HCT116 (cell line): Measurements from ENCODE around the gene CCZ1. TPM values are rescaled to one million over a fixed set of nuclear protein-coding genes. Genes with fewer than 3 reads are reported as not detected.

ENCODE experiments used
- ATAC-seq: fragments of 200-7000 bp; cut with Tn5 transposase; 2 replicates; pipeline ENCODE4 v1.9.1; 2020; ENCODE audit warnings: mild to moderate bottlenecking, moderate library complexity
- BruUV-seq: library from RNA; stranded (reverse); fragments of 400-500 nt; replicated peaks from 2 replicates; lab custom pipeline; 2021; lab: Mats Ljungman, UMichigan
- CTCF ChIA-PET: fragments of 300-600 bp; sonication (Branson Sonifier 250); formaldehyde crosslinking; loops from one replicate; lab custom pipeline; 2021; ENCODE audit warnings: antibody characterized with exemption; lab: Charles Lee
- POLR2A ChIA-PET: fragments of 300-600, 350-600 bp; sonication (Branson Sonifier 250); formaldehyde crosslinking; loops from one replicate; lab custom pipeline; 2021; ENCODE audit warnings: antibody characterized with exemption; lab: Charles Lee
- RAD21 ChIA-PET, 2 experiments: fragments of 300-600 bp; sonication (Branson Sonifier 250); formaldehyde crosslinking; loops; one replicate each; lab custom pipeline; 2023; ENCODE audit warnings: low total read pairs in 2 of 2; ENCODE audit not compliant: uncharacterized antibody in 2 of 2, unreplicated experiment in 2 of 2, low non-redundant PET in 1 of 2; lab: Charles Lee
- DNase-seq: peaks from one replicate; pipeline ENCODE4 v3.0.0-alpha.2; 2010; ENCODE audit warnings: low read depth, low spot score
- H2AFZ ChIP-seq: fragments of 200-600 bp; shearing (Covaris generic), sonication (generic); 2 replicates; pipeline ENCODE4 v1.6.1; 2017; ENCODE audit warnings: low read depth, mixed run types, mixed read lengths, antibody characterized with exemption, low read length; ENCODE audit not compliant: poor library complexity, severe bottlenecking
- H3K27ac ChIP-seq: 2 replicates; pipeline ENCODE4 v1.5.1; 2012; ENCODE audit warnings: low read depth, low read length
- H3K27me3 ChIP-seq: fragments of 200-600 bp; sonication (generic); 2 replicates; pipeline ENCODE4 v1.6.1; 2016; ENCODE audit warnings: mixed run types, low read length, mixed read lengths; ENCODE audit not compliant: insufficient read depth
- H3K36me3 ChIP-seq, 2 experiments: fragments of 200-500 bp in 1 of 2; fragments of 200-600 bp in 1 of 2; sonication (Bioruptor generic) in 1 of 2; sonication (generic) in 1 of 2; 2 replicates each; pipeline versions ENCODE4 v1.5.1 to v1.6.1; 2014 to 2016; ENCODE audit warnings: low read length in 2 of 2, inconsistent platforms in 1 of 2, mixed read lengths in 1 of 2, mixed run types in 1 of 2; ENCODE audit not compliant: insufficient read depth in 2 of 2, control insufficient read depth in 1 of 2
- H3K4me1 ChIP-seq, 2 experiments: fragments of 200-600 bp in 1 of 2; sonication (generic) in 1 of 2; 2 replicates each; pipeline versions ENCODE4 v1.5.1 to v1.6.1; 2012 to 2017; ENCODE audit warnings: low read length in 2 of 2, inconsistent platforms in 1 of 2, mild to moderate bottlenecking in 1 of 2, mixed read lengths in 1 of 2, mixed run types in 1 of 2, moderate library complexity in 1 of 2; ENCODE audit not compliant: insufficient read depth in 2 of 2, control insufficient read depth in 1 of 2
- H3K4me2 ChIP-seq: fragments of 200-600 bp; sonication (generic); 2 replicates; pipeline ENCODE4 v1.6.1; 2017; ENCODE audit warnings: mixed run types, low read length, mixed read lengths
- H3K4me3 ChIP-seq, 2 experiments: fragments of 200-600 bp in 1 of 2; sonication (generic) in 1 of 2; replicated peaks in 1 of 2; 2 replicates each; pipeline ENCODE4 v1.5.1; 2011 to 2016; ENCODE audit warnings: low read length in 2 of 2, control low read depth in 1 of 2, low read depth in 1 of 2, mild to moderate bottlenecking in 1 of 2, mixed read lengths in 1 of 2, mixed run types in 1 of 2
- H3K79me2 ChIP-seq: fragments of 200-600 bp; sonication (generic); 2 replicates; pipeline ENCODE4 v1.6.1; 2017; ENCODE audit warnings: mild to moderate bottlenecking, mixed run types, low read length, moderate library complexity, mixed read lengths; ENCODE audit not compliant: insufficient read depth
- H3K9ac ChIP-seq: fragments of 200-600 bp; sonication (generic); 2 replicates; pipeline ENCODE4 v1.6.1; 2016; ENCODE audit warnings: low read length, mixed read lengths
- H3K9me2 ChIP-seq: fragments of 200-600 bp; sonication (generic), shearing (Covaris generic); 2 replicates; pipeline ENCODE4 v1.6.1; 2017; ENCODE audit warnings: mixed run types, mild to moderate bottlenecking, moderate library complexity; ENCODE audit not compliant: insufficient read depth
- H3K9me3 ChIP-seq, 2 experiments: fragments of 200-500 bp in 1 of 2; fragments of 200-600 bp in 1 of 2; sonication (Bioruptor generic) in 1 of 2; sonication (generic) in 1 of 2; 2 replicates each; pipeline ENCODE4 v1.6.1; 2014 to 2017; ENCODE audit warnings: low read length in 2 of 2, mixed read lengths in 2 of 2, inconsistent platforms in 1 of 2, low read depth in 1 of 2, mild to moderate bottlenecking in 1 of 2, mixed run types in 1 of 2, moderate library complexity in 1 of 2; ENCODE audit not compliant: control insufficient read depth in 1 of 2, insufficient read depth in 1 of 2
- H4K20me1 ChIP-seq: fragments of 200-600 bp; sonication (generic), shearing (Covaris generic); 2 replicates; pipeline ENCODE4 v1.6.1; 2017; ENCODE audit warnings: mixed run types, mild to moderate bottlenecking, moderate library complexity; ENCODE audit not compliant: insufficient read depth
- CEBPB ChIP-seq: IDR thresholded peaks from 2 replicates; pipeline ENCODE4 v1.6.1; 2012; ENCODE audit warnings: low read depth
- FOSL1 ChIP-seq: IDR thresholded peaks from 2 replicates; pipeline ENCODE4 v1.6.1; 2012; ENCODE audit warnings: low read depth
- JUND ChIP-seq: IDR thresholded peaks from 2 replicates; pipeline ENCODE4 v1.6.1; 2012
- POLR2AphosphoS5 ChIP-seq: IDR thresholded peaks from 2 replicates; pipeline ENCODE4 v1.6.1; 2011; ENCODE audit warnings: mild to moderate bottlenecking, low read depth, low read length, moderate library complexity
- YY1 ChIP-seq: IDR thresholded peaks from 2 replicates; pipeline ENCODE4 v1.6.1; 2011; ENCODE audit warnings: low read length, low read depth, moderate library complexity, mild to moderate bottlenecking; ENCODE audit not compliant: insufficient replicate concordance; ENCODE audit errors: extremely low read depth
- ZFX ChIP-seq: fragments of 450-650 bp; IDR thresholded peaks from 2 replicates; pipeline ENCODE4 v1.6.1; 2017
- ZNF274 ChIP-seq: fragments of 200-500 bp; sonication (Bioruptor generic); IDR thresholded peaks from 2 replicates; pipeline ENCODE4 v1.6.1; 2014; ENCODE audit warnings: mild to moderate bottlenecking, low read depth, low read length, inconsistent platforms
- intact Hi-C: fragments of 100-400 bp; cut with micrococcal nuclease; formaldehyde crosslinking; loops from 2 replicates; pipeline ENCODE4 v1.10.0; 2022
- total RNA-seq: library from RNA; stranded (reverse); gene quantifications from one replicate; pipeline ENCODE4 v1.2.1, GENCODE V29; 2021; ENCODE audit not compliant: unreplicated experiment
- TF ChIP-seq, protein P1 (sequence below): IDR thresholded peaks from 2 replicates; pipeline ENCODE4 v1.6.1; 2012; ENCODE audit warnings: low read depth
- TF ChIP-seq, protein P2 (sequence below): IDR thresholded peaks from 2 replicates; pipeline ENCODE4 v1.6.1; 2011; ENCODE audit warnings: mild to moderate bottlenecking, low read length, moderate library complexity; ENCODE audit not compliant: insufficient replicate concordance; ENCODE audit errors: extremely low read depth

Gene CCZ1
- total RNA-seq, 1 experiment from 2014 or later, result 115 TPM

DNA sequence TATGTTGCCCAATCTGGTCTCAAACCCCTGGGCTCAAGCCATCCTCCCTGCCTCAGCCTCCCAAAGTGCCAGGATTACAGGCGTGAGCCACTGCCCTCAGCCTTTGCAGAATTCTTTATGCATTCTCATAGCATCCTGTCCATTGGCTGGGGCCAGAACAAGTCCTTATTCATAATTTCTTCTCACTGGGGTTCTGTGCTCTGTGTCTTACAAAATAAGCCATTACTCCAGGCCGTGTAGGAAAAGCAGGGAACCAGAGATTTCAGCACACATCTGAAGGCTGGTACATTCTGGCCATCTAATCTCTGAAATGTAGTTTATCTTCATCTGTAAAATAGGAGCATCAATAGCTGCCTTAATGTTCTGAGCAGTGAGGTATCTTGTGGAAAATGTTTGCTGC, 28.2 kb upstream of the CCZ1 start:
- Histone ChIP-seq H3K4me2 (no peak overlapping the region), H3K9ac (no peak overlapping the region), H3K4me1 (no peaks in the 10 kb centered on the region; a peak in 1 of 4 replicates), H3K27ac (no peak overlapping the region)
- TF ChIP-seq ZFX (no peak), POLR2AphosphoS5 (no peak), ZNF274 (no peak), YY1 (no peak), FOSL1 (no peak), CEBPB (no peak), JUND (no peak)
- TF ChIP-seq, protein P1, sequence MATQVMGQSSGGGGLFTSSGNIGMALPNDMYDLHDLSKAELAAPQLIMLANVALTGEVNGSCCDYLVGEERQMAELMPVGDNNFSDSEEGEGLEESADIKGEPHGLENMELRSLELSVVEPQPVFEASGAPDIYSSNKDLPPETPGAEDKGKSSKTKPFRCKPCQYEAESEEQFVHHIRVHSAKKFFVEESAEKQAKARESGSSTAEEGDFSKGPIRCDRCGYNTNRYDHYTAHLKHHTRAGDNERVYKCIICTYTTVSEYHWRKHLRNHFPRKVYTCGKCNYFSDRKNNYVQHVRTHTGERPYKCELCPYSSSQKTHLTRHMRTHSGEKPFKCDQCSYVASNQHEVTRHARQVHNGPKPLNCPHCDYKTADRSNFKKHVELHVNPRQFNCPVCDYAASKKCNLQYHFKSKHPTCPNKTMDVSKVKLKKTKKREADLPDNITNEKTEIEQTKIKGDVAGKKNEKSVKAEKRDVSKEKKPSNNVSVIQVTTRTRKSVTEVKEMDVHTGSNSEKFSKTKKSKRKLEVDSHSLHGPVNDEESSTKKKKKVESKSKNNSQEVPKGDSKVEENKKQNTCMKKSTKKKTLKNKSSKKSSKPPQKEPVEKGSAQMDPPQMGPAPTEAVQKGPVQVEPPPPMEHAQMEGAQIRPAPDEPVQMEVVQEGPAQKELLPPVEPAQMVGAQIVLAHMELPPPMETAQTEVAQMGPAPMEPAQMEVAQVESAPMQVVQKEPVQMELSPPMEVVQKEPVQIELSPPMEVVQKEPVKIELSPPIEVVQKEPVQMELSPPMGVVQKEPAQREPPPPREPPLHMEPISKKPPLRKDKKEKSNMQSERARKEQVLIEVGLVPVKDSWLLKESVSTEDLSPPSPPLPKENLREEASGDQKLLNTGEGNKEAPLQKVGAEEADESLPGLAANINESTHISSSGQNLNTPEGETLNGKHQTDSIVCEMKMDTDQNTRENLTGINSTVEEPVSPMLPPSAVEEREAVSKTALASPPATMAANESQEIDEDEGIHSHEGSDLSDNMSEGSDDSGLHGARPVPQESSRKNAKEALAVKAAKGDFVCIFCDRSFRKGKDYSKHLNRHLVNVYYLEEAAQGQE, result no peak
- TF ChIP-seq, protein P2, sequence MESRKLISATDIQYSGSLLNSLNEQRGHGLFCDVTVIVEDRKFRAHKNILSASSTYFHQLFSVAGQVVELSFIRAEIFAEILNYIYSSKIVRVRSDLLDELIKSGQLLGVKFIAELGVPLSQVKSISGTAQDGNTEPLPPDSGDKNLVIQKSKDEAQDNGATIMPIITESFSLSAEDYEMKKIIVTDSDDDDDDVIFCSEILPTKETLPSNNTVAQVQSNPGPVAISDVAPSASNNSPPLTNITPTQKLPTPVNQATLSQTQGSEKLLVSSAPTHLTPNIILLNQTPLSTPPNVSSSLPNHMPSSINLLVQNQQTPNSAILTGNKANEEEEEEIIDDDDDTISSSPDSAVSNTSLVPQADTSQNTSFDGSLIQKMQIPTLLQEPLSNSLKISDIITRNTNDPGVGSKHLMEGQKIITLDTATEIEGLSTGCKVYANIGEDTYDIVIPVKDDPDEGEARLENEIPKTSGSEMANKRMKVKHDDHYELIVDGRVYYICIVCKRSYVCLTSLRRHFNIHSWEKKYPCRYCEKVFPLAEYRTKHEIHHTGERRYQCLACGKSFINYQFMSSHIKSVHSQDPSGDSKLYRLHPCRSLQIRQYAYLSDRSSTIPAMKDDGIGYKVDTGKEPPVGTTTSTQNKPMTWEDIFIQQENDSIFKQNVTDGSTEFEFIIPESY, result no peak
- TF ChIP-seq, all 23 proteins: peak for 0
- no TSS peak for BruUV-seq
- no peak for ATAC-seq
- Histone ChIP-seq H3K4me3 (no peak overlapping the region), H2AFZ (no peak overlapping the region), H4K20me1 (no peaks in the 10 kb centered on the region), H3K27me3 (no peaks in the 10 kb centered on the region), H3K9me3 (no peaks in the 10 kb centered on the region), H3K36me3 (no peaks in the 10 kb centered on the region), H3K9me2 (no peaks in the 10 kb centered on the region), H3K79me2 (no peaks in the 10 kb centered on the region)
- intact Hi-C loops, result no loop called here
- RAD21 ChIA-PET, result no interaction called here
- no peak for DNase-seq
- POLR2A ChIA-PET, result no interaction called here
- CTCF ChIA-PET, result no interaction called here
